HK-2 (cell line): ENCODE data around the gene CDKN2B.

Experiments used
- DNase-seq: peaks from one replicate; pipeline ENCODE4 v3.0.0-alpha.2; 2018; ENCODE audit not compliant: unreplicated experiment

CDKN2B gene

DNA sequence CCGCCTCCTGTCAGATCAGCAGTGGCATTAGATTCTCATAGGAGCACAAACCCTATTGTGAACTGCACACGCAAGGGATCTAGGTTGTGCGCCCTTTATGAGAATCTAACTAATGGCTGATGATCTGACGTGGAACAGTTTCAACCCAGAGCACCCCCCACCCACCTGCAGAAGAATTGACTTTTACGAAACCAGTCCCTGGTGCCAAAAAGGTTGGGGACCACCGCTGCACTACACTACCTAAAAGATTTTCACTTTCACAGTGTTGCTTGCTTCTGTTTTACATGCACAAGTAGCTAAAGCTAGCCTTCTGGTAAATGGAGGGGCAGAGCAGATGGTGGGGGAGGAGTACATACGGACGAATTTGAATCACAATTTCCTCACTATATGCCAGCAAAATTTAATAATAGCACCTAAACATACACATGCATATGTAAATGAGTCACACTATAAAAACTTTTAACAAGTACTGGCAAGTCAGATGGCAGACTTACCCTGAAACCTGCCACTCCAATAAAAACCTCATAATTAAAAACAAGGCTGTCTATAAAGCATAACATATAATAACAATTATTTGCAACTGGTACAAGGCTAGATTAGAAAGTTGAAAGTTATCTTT is 24.0 kb upstream of the CDKN2B start:
- DNase-seq, result no peak

DNA sequence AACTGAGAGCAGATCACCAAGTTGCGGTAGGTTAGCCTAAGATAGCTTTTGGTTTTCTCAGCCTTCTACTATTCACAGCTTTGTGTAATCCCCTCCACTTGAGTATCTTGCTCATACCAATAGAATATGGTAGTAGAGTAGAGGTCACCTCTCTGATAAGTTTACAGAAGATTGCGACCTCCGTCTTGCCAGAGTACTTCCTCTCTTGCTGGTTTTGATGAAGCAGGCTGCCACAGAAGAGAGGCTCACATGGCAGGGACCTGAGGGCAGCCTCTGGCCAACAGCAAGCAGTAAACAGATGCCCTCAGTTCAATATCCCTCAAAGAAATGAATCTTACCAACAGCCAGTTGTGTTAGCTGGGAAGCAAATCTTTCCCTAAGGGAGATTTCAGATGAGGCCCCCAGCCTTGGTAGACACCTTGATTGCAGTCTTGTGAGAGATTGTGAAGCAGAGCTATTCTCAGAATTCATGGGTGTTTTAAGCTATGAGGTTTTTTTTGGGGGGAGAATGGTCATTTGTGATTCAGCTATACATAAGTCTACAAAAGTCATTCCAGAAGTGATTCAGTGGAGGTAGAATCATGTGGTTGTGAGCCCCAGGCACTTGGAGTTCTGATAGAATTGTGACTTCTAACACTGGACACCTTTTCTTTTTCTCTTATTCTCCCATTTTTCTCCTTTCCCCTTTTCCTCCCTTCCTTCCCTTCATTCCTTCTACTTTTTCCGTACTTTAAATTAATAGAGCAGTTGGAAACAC is 22.7 kb upstream of the CDKN2B start:
- DNase-seq, result no peak

DNA sequence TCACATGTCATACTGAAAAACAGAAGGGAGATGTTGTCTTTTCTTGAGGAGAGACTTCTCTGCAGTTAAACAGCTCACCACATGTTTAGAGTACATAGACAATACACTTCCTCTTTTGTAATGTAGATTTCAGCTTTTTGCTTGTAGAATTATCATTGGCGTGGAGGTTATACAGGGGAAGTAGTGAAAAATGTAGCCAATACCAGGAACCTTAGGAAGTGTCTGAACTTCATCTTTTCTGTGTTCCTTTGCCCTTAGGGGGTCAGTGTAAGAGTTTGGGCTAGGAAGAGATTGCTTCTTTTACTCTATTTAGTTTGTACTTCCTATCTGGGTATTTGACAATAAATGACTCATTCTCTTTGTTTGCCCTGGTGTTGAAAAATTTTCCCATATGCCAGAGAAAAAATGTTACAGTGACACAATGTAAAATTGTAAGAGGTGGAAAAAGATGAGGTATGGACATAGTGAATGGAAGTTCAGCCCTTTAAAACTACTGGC is 21.0 kb upstream of the CDKN2B start:
- no peak for DNase-seq

DNA sequence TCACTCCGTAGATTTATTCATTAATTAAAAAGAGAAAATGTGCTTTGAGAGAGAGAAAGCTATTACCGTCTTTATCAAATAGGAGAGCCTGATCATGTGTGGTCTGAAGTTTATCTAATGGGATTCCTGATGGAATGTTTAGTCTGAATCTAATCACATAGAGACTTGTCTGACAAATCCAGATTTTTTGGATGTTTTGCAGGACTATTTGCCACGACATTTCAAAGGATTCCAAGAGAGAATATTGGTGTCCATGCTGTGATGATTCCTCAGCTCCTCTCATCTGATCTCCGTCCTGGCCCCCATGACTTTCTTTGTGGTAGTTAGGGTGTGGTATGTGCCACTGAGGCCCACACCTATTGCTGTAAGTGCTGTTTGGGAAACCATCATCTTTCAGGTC is 20.1 kb upstream of the CDKN2B start:
- DNase-seq, result no peak

DNA sequence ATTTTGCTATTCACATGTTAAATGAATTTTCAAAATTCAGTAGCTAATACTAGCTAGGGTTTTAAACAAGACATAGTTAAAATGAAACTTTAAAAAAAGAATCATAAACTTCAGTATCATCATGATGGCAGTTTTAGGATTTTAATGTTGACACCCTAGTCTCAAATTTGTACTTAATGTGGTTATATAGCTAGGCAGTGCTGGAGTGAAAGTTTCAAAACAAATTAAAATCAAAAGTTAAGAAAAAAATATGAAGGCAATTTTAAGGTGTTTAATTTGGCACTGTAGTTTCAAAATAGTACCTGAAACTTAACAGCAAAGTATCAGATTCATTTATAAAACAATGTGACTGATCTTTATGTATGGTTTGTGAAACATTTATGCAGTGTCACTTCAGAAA is 19.3 kb upstream of the CDKN2B start:
- DNase-seq, result no peak

DNA sequence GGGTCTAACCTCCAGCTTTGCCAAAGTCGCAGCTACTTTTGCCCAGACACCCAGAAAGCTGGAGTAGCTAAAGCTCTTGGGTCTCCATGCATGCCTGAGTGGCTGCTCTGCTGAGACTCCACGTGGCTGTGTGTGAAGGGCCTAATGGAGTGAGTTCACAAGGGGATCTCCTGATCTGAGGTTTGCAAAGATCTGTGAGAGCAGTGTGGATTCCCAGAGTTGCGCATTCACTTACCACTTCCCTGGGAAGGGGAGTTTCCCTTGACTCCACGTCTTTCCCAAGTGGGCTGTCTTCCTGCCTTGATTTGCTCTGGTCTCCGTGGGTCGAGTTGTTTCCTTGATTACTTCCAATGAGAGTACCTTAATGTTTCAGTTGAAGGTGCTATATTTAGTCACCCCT is 17.6 kb upstream of the CDKN2B start:
- DNase-seq, result no peak

DNA sequence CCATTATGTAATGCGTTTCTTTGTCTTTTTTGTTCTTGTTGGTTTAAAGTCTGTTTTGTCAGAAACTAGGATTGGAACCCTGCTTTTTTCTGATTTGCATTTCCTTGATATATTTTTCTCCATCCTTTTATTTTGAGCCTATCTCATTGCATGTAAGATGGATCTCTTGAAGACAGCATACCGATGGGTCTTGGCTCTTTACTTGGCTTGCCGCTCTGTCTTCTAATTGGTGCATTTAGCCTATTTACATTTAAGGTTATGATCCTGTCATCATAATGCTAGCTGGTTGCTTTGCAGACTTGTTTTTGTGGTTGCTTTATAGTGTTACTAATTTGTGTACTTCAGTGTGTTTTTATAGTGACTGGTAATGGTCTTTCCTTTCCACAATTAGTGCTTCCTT is 13.3 kb upstream of the CDKN2B start:
- no peak for DNase-seq

DNA sequence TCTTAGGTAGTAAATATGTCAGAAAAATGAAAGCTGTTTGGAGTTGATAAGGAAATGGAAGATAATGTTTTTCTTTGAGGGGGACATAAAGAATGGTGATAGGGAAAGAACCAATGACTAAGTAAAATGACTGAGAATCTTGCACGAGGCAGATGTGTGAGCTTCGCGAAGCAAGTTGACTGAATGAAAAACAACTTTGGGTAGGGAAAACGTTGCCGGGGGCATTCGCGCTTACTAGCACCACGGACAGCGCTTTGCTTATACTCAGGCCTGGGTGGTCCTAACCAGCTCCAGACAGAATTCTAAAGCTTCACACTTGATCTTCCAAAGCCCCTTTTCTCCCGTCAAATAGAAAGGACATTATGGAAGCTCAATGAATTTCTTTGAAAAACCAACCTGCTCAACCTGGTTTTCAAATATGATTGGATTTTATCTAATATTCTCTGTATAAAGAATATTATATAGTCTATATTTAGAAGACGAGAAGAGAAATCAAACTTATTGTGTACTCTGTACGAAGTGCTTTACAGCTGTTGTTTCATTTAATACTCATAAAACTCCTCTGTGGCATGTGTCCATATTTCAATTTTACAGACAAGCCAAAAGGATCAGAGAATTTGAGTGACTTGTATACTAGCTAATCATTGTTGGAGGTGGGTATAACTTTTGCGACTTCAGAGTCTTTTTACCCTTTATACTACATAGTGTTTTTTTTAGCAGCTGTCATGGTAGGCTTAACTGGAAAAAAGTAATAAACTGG is 1.9 kb upstream of the CDKN2B start:
- no peak for DNase-seq

DNA sequence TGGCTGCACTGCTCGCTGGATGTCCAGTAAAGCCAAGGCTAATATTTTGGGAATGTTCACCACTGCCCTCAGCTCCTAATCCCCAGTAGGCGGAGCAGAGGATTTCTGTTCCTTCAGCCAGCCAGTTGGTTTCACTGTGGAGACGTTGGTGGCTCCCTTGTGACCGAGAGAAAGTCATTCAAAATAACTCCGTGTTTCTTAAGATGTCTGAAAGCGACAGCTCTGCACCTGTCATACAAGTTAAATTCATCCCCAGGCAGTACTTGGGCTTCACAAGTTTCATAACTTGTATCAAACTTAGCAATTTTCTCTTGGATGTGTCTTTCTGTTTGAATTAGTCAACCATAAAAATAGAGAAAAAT is 382 bp upstream of the CDKN2B start:
- DNase-seq, result no peak

DNA sequence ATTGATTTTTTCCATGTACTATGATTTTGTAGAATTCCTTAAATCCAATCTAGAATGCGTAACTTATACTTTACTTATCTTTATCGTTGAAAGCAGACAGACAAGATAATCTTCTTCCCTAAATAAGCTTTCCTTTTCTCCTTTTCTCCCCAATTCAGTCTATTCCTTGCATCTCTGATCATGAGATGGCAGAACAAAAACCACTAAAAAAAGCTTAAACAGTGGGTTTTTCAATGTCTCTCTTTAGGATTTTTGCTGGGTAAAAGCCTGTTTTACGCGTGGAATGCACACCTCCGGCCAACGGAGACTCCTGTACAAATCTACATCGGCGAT is 755 bp downstream of the CDKN2B start:
- no peak for DNase-seq

DNA sequence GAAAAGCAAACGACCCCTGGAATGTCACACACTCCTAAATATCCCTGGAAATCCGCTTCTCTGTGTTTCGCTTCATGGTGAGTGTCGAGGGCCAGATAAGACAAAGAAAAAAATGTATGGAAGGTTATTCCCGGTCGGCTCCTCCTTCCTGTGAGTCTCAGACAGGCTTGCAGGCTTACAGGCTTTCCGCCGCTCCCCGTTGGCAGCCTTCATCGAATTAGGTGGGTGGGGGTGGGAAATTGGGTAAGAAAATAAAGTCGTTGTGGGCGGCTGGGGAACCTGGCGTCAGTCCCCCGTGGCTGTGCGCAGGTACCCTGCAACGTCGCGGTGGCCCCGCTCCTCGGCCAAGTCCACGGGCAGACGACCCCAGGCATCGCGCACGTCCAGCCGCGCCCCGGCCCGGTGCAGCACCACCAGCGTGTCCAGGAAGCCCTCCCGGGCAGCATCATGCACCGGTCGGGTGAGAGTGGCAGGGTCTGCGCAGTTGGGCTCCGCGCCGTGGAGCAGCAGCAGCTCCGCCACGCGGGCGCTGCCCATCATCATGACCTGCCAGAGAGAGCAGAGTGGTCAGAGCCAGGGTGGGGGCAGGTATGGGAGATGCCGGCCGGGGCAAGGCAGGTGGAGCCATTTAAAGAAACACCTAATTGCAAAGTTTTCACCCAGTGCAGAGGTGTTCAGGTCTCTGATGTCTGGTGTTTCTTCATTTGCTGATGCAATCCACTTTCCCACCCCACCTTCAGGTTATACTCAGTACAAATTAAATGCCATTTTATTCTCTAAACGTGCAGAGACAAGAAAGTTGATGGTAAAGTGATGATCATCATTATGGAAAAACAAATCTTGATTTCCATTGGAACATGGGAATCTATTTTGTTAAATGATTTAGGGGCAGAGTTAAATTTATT is 3.2 kb downstream of the CDKN2B start:
- DNase-seq, result no peak

DNA sequence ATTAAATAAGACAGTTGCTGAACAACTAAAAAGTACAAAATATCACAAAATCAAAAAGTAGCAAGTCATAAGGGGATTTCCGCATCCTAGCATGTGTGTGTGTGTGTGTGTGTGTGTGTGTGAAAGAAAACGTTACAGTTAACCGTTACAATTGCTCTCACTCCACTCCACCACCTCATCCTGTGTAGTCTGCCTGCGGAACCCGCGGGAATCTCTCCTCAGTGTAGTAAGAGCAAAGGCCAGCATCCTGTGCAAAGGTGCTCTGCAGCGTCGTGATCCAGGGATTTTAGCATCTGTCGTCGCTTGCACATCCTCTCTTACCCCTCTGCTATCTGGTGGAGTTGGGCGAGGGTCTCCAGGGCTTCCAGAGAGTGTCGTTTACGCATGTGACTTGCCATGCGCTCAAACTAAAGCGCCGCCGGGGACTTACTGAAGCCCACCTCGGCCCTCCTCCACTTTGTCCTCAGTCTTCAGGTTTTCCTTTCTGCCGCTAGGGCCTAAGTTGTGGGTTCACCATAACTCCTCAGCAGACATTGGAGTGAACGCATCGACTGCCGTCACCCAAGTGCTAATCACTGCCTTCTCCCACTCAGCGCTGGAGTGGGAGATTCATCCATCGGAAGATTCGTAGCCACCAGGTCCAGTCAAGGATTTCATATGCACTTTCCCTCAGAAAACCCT is 3.9 kb downstream of the CDKN2B start:
- DNase-seq, result no peak

DNA sequence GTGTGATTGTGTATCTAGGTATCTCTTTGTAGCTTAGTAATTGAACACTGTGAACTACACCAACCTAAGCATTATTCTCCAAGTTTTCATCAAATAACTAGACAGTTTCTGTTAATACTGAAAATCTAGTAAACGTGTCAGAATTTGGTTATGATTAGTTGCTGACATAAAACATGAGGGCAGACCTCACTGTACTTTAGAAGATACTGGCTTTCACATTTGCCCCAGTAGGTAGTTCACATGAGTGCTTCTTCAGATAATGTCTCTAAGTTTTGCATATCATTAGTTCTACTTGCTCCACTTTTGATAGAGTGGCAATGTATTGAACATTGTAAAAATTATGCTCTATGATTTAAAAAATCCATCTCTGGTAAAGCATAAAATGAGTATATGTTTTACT is 7.1 kb downstream of the CDKN2B start:
- DNase-seq, result no peak

DNA sequence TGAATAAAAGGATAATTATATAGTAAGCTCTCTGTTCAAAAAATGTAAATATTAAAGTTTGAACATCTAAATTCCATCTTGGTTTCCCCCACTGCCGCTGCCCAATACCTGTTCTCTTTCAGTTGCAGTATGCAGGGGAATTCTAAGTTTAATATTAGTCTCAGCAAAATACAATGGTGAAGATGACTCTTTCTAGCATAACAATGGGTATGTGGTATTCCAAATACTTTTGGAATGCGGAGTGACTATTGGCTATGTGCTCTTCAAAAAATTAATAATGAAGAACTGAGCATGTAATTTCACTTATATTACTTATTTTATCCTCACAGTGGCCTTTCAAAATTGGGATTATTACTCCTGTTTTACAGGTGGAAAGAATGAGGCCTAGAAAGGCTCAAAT is 11.1 kb downstream of the CDKN2B start:
- no peak for DNase-seq

DNA sequence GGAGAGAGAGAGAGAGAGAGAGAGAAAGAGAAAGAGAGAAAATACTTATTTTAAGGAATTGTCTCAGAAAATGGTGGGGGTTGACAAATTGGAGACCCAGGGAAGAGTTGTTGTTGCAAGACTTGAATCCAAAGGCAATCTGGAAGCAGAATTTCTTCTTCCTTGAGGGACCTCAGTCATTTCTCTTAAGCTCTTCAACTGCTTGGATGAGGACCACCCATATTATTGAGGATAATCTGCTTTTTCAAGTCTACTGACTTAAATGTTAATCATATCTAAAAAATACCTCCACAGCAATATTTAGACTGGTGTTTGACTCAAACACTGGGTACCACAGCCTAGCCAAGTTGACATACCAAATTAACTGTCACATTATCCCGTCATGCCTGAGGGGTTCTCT is 11.6 kb downstream of the CDKN2B start:
- DNase-seq, result no peak

DNA sequence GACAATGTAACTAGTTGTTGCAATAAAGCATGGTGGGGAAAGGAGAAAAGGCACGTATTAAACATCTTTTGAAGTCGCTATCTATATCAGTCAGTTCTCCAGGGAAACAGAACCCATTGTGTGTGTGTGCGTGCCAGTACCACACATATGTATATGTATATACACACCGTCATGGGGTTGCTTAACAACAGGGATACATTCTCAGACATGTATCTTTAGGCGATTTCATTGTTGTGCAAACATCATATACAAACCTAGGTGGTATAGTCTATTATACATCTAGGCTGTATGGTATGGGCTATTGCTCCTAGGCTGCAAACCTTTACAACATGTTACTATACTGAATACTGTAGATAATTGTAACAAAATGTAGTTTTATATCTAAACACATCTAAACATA is 12.2 kb downstream of the CDKN2B start:
- no peak for DNase-seq

DNA sequence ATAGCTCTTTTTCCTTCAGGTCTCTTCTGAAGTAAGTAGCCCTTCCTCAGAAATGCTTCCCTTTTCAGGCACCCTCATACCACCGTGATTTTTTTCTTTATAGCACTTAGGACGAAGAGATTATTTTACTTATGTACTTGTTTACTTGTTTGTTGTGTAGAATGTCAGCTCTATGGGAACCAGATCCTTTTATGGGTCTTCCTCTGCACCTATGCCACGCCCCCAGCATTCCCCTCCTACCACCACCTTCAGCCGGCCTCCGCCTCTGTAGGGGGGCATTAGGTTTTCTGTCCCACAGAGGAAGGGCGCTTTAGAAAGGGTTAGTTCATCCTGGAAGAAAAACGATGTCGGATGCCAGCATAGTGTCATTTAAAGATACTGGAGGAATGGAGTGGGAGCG is 12.7 kb downstream of the CDKN2B start:
- DNase-seq, result no peak

DNA sequence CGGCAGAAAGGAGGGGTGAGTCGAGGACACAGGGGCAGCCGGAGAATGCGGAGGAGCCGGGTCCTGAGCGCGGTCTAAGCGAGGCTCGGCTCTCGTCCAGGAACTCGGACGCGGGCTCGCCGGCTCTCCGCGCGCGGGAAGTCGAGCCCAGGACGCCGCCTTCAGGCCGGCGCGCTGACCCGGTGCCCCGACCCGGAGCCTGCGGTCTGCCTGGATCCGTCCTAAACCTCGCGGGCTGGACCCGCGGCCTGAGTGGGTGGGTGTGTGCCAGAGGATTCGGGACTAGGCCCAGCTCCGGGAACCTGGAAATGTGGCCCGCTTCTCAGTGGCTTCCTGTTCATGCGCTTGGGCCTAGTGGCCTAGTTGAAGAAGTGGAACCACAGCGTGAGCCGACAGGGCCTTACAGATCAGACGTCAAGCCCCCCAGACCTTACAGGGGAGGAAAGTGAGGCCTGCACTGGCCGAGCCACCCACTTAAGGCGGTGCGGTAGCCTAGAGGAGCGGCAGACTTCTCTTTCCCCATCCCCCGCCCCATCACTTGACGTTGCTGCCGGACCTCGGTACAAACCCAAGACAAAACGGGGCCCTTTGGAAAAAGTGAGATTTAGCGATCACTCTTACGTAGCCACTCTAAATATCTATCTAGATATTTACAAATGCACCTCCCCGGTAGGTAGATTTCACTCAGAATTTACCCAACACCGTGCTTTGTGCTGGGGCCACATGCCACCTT is 13.3 kb downstream of the CDKN2B start:
- peak; percentile 53 for DNase-seq

DNA sequence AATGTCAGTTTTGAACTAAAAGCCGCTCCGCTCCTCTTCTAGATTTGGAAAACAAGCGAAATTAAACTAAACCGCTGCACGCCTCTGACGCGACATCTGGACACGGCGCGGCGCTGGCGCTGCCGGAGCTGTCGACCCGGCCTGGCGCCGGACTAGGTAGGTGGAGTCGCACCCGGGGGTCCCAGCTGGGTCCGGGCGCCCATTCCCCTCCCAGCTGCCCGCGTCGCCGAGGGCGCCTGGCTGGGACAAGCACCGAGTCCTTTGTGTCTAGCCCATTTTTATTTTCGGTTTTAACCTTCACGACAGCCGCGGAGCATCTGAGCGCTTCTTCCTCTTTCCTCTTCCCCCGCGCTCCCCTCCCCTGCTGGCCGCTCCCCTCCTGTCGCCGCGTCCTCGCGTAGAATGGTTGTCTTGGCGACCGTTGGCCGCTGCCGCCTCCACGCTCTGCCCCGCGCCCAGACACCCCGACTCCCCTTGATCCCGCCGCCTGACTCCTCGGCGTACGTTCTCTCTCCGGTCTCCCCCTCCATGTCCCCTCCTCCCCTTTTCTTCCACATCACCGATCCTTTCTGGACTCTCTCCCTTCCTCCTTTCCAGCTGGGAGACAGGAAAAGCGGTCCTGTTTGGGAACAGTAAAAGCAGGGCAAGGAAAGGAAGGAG is 14.0 kb downstream of the CDKN2B start:
- DNase-seq, result peak; percentile 70

DNA sequence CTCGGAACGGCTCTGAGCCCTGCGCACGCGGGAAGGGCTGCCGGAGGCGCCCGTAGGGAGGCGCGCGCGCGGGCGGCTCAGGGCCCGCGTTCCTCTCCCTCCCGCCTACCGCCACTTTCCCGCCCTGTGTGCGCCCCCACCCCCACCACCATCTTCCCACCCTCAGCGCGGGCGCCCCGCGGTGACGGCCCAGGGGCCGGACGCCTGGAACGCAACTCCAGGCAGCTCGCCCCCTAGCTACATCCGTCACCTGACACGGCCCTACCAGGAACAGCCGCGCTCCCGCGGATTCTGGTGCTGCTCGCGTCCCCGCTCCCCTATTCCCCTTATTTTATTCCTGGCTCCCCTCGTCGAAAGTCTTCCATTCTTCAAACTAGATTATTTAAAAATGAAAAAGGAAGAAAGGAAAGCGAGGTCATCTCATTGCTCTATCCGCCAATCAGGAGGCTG is 14.5 kb downstream of the CDKN2B start, which contains the start of gene CDKN2B-AS1:
Gene CDKN2B-AS1 (plus strand): TSS at position 236 of the 450 bp plus-strand sequence.
- peak; percentile 88 for DNase-seq
